ENCODE measurements around the gene RAB25. TPM values are rescaled to one million over a fixed set of nuclear protein-coding genes. Genes with fewer than 3 reads are reported as not detected.

The RAB25 gene
- total and polyA plus RNA-seq, 4 donors, result 0.67 to 2.0 (median 0.92) TPM

DNA sequence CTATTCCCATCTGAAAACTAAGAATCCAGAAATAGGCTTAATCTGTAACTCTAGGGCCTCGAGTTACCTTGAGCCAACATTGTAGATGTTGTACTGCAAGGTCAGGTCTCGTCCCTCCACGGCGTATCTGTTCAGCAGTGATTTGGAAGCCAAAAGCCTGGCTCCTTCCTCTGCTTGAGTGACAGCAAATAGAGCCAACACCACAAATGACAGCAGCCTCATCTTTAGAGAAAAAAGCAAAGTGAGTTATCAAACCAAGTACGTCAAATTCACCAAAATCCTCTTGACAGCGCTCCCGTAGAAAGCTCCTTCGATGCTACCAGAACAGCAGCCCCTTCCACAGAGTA is 41.0 kb upstream of the RAB25 start:
- H3K9ac ChIP-seq (ENCODE audit: low read depth in 1 of 2, low read length in 2 of 2), result peak overlapping the region; percentile 63 to 75
- H3K36me3 ChIP-seq (ENCODE audit: control insufficient read depth in 4 of 4, insufficient read depth in 3 of 4, low read depth in 1 of 4, low read length in 3 of 4), result peaks cover 15 to 21% (median 16%) of the 10 kb centered on the region in 4 donors
- H3K9me3 ChIP-seq (ENCODE audit: control insufficient read depth in 4 of 4, low read length in 3 of 4), result no peaks in the 10 kb centered on the region
- 25% methylated on average over 8 of the region's 8 CpGs for WGBS
- H3K4me1 ChIP-seq (ENCODE audit: control insufficient read depth in 4 of 4, insufficient read depth in 4 of 4, low read length in 3 of 4), result peaks cover 0 to 17% (median 7%) of the 10 kb centered on the region in 4 donors
- DNase-seq (ENCODE audit: low spot score), result no peak
- H3K27ac ChIP-seq (ENCODE audit: low read depth in 1 of 2, low read length in 2 of 2), result peak overlapping the region; percentile 19 to 83
- H3K27me3 ChIP-seq (ENCODE audit: control insufficient read depth in 4 of 4, insufficient read depth in 4 of 4, low read length in 3 of 4), result no peaks in the 10 kb centered on the region
- peak overlapping the region; percentile 71 to 87 (median 75) for H3K4me3 ChIP-seq (ENCODE audit: low read depth in 1 of 3, low read length in 3 of 3)
- no peak for TF ChIP-seq RXRA (IDR thresholded peaks at IDR 0.05)
- no peak for TF ChIP-seq GABPA (IDR thresholded peaks at IDR 0.05 in 1 of 2, conservative IDR thresholded peaks at IDR 0.05 in 1 of 2)
- no peak for TF ChIP-seq NR2F2 (IDR thresholded peaks at IDR 0.05)
- TF ChIP-seq YY1 (IDR thresholded peaks at IDR 0.05), result no peak
- no peak for TF ChIP-seq TAF1 (conservative IDR thresholded peaks at IDR 0.05)
- TF ChIP-seq, protein P1, sequence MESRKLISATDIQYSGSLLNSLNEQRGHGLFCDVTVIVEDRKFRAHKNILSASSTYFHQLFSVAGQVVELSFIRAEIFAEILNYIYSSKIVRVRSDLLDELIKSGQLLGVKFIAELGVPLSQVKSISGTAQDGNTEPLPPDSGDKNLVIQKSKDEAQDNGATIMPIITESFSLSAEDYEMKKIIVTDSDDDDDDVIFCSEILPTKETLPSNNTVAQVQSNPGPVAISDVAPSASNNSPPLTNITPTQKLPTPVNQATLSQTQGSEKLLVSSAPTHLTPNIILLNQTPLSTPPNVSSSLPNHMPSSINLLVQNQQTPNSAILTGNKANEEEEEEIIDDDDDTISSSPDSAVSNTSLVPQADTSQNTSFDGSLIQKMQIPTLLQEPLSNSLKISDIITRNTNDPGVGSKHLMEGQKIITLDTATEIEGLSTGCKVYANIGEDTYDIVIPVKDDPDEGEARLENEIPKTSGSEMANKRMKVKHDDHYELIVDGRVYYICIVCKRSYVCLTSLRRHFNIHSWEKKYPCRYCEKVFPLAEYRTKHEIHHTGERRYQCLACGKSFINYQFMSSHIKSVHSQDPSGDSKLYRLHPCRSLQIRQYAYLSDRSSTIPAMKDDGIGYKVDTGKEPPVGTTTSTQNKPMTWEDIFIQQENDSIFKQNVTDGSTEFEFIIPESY (IDR thresholded peaks at IDR 0.05), result no peak
- no peak for TF ChIP-seq SP1 (IDR thresholded peaks at IDR 0.05)
- no peak for TF ChIP-seq FOXA1 (IDR thresholded peaks at IDR 0.05)
- TF ChIP-seq, protein P2, sequence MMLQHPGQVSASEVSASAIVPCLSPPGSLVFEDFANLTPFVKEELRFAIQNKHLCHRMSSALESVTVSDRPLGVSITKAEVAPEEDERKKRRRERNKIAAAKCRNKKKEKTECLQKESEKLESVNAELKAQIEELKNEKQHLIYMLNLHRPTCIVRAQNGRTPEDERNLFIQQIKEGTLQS (IDR thresholded peaks at IDR 0.05), result no peak
- no peak for TF ChIP-seq HNF4A (conservative IDR thresholded peaks at IDR 0.05)
- no peak for TF ChIP-seq EGR1 (IDR thresholded peaks at IDR 0.05; ENCODE audit: low read depth in 2 of 2)

DNA sequence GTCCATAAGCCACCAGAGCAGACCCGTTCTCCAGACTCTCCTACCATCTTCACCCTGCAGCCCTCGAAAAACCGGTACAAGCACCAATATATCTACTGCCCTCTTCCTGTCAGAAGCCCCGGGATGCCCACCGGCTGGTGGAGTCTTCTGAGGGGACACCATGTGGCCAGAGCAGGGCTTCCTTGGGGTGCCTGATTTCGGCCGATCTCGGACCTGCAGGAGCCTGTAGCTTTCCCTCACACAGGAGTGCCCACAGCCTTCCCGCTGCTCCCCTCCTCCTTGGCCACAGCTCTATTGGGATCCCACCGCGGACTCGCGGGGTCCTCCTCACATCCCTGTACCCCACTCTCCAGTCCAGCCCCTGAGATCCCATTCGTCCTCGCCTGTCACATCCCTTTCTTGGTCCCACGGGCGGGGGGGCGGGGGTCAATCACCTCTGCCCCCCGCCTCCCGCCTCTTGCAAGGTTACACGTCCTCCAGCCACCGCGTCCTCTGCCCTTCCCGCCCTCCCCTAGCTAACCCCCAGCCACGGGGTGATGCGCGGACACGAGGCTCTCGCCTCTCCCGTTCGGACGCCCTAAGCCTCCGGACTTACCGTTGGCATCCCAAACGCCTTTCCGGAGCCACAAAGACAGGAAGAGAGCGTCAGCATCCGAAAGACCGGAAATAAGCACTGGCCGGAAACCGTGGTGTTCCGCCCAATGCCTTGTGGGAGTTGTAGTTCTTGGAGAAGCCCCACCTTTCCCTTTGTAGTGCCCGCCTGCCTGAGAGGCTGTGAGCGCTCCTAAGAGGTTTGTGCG is 40.5 kb upstream of the RAB25 start, which contains the start of gene SSR2:
Gene SSR2 (minus strand): TSS at position 659 of the 800 bp plus-strand sequence. CDS start 784 bp downstream, outside the sequence.
- Histone ChIP-seq H3K27me3 (ENCODE audit: control insufficient read depth in 4 of 4, insufficient read depth in 4 of 4, low read length in 3 of 4) (no peaks in the 10 kb centered on the region), H3K36me3 (ENCODE audit: control insufficient read depth in 4 of 4, insufficient read depth in 3 of 4, low read depth in 1 of 4, low read length in 3 of 4) (peaks cover 13 to 18% (median 15%) of the 10 kb centered on the region in 4 donors), H3K9ac (ENCODE audit: low read depth in 1 of 2, low read length in 2 of 2) (peak within 1 kb of the TSS; percentile 63 to 75), H3K9me3 (ENCODE audit: control insufficient read depth in 4 of 4, low read length in 3 of 4) (no peaks in the 10 kb centered on the region), H3K4me1 (ENCODE audit: control insufficient read depth in 4 of 4, insufficient read depth in 4 of 4, low read length in 3 of 4) (peaks cover 0 to 20% (median 7%) of the 10 kb centered on the region in 4 donors), H3K27ac (ENCODE audit: low read depth in 1 of 2, low read length in 2 of 2) (peak within 1 kb of the TSS; percentile 19 to 83), H3K4me3 (ENCODE audit: low read depth in 1 of 3, low read length in 3 of 3) (peak within 1 kb of the TSS; percentile 71 to 87 (median 75))
- TF ChIP-seq YY1 (IDR thresholded peaks at IDR 0.05) (peak; percentile 64), FOXA1 (IDR thresholded peaks at IDR 0.05) (no peak), EGR1 (IDR thresholded peaks at IDR 0.05; ENCODE audit: low read depth in 2 of 2) (no peak), RXRA (IDR thresholded peaks at IDR 0.05) (peak; percentile 21 to 44), RAD21 (IDR thresholded peaks at IDR 0.05) (peak in 1 of 2 donors; percentile 19), GABPA (IDR thresholded peaks at IDR 0.05 in 1 of 2, conservative IDR thresholded peaks at IDR 0.05 in 1 of 2) (peak; percentile 95 to 98), NR2F2 (IDR thresholded peaks at IDR 0.05) (peak; percentile 60)
- TF ChIP-seq, protein P1 (IDR thresholded peaks at IDR 0.05), result peak; percentile 12
- TF ChIP-seq, protein P3, sequence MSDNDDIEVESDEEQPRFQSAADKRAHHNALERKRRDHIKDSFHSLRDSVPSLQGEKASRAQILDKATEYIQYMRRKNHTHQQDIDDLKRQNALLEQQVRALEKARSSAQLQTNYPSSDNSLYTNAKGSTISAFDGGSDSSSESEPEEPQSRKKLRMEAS (IDR thresholded peaks at IDR 0.05), result peak; percentile 19
- TF ChIP-seq, protein P2 (IDR thresholded peaks at IDR 0.05), result no peak
- peak; percentile 83 for DNase-seq (ENCODE audit: low spot score)
- WGBS, result under 1% methylated on average over 45 of the region's 45 CpGs
